AG09319 (cell line): Measurements from ENCODE around the gene TUBB4B.
"Not testable (repeated sequence)": the region's sequence is repeated elsewhere in the genome, so short reads cannot be mapped to it uniquely, and the experiment has no call there.

Experiments used
- DNase-seq: peaks from one replicate; pipeline ENCODE4 v3.0.0-alpha.2; 2010; ENCODE audit warnings: low read depth; ENCODE audit errors: extremely low read depth
- TF ChIP-seq, protein P1 (sequence below): IDR thresholded peaks from 2 replicates; pipeline ENCODE4 v1.5.1; 2011; ENCODE audit warnings: low read depth, mild to moderate bottlenecking, inconsistent platforms, low read length, moderate library complexity

TUBB4B gene

DNA sequence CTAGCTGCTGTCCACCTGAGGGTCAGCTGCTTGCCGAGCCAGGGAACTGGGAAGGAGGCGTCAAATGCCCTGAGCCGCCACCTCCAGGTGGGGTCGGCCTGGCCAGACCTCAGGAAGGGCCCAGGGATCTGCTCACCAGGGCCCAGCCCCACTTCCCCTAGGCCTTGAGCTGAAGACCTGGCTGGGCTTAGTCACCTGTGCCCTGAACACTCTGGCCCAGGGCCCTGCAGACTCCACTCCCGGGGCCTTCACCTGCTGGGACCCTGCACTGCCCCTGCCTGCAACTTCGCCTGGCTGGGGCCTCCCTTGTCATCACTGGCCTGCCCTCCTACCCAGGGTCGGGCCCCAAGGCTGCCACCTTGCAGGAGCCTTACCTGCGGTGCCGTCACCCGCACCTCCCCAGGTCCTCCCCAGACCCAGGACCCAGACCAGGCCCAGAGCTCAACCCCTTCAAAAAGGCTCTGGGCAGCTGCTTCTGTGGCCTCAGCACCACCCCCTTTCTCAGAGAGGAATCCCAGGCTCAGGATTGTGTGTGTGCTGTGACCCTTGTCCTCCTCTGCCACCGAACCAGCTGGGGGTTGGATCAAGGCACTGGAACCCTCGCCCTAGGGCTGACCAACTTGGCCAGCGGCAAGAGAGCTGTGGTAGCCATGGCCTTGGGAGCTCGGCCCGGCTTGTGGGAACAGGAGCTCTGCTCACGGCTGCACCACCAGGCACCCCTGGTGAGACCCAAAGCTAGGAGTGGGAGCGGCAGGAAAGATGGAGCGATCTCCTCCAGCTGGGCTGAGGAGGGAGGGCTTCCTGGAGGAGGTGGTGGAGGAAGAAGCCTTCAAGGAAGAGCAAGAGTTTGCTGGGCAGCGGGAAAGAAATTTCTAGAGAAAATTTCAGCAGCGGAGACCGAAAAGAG lies 12.9 kb downstream of the TUBB4B start:
- TF ChIP-seq, protein P1, sequence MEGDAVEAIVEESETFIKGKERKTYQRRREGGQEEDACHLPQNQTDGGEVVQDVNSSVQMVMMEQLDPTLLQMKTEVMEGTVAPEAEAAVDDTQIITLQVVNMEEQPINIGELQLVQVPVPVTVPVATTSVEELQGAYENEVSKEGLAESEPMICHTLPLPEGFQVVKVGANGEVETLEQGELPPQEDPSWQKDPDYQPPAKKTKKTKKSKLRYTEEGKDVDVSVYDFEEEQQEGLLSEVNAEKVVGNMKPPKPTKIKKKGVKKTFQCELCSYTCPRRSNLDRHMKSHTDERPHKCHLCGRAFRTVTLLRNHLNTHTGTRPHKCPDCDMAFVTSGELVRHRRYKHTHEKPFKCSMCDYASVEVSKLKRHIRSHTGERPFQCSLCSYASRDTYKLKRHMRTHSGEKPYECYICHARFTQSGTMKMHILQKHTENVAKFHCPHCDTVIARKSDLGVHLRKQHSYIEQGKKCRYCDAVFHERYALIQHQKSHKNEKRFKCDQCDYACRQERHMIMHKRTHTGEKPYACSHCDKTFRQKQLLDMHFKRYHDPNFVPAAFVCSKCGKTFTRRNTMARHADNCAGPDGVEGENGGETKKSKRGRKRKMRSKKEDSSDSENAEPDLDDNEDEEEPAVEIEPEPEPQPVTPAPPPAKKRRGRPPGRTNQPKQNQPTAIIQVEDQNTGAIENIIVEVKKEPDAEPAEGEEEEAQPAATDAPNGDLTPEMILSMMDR: no peak
- DNase-seq: no peak

DNA sequence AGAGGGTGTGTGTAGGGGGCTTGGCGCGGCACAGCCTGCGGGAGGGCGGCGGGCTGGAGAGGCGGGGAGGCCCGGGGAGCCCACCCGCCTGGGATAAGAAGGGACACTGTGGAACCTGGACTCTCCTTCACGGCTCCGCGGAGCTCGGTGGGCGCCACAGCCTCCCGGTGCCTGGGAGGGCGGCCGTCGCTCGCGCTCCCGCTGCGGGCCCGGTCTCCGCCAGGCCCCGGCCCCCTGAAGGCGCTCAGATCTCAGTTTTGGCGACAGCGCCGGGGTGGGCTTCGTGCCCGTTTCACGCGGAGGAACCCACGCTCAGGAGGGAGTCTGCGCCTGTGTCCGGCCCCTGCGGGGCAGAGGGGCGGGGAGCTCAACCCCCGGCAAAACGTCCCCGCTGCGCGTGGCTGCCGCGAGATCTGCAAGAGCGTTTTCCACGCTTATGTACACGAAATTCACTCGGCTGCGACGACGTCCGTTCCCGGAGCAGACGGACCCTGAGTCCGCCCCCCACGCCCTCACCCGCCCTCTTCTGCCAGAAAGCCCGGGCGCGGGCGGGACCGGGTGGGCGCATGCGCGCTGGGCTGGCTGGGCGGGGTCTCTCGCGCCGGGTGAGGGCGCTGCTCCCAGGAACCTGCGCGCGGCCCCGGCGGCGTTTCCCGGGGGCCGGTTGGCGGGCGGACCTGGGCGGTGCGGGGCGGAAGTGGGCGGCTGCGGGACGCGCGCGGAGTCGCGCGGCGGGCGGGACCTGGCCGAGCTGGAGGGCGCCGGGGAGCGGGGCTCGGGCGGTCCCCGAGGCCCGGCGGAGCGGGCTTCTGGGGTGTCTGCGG lies 13.7 kb downstream of the TUBB4B start, which contains the start of gene NELFB:
Gene NELFB (plus strand): TSS at position 704 of the 824 bp plus-strand sequence.
- TF ChIP-seq, protein P1: no peak
- peak; percentile 70 for DNase-seq

DNA sequence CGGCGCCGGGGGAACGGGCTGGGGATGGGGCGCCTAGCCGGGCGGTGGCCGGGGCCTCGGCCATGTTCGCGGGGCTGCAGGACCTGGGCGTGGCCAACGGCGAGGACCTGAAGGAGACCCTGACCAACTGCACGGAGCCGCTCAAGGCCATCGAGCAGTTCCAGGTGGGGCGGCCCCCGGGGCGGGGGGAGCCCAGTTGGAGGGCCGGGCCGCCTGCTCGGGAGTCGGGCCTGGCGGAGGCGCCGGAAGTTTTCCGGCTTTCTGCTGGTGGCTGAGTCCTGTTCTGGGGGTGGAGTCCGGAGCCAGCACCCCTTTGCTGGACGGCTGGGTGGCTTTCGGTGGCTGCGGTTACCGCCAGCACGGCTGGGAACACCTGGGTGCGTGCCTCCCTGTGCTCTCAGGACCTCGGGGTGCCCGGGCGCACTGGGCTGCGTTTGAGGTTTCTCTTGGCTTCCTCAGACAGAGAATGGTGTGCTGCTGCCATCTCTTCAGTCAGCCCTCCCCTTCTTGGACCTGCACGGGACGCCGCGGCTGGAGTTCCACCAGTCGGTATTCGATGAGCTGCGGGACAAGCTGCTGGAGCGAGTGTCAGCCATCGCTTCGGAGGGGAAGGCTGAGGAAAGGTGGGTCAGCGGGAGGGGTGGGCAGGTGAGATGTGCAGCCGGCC lies 14.5 kb downstream of the TUBB4B start:
- TF ChIP-seq, protein P1: no peak
- DNase-seq: no peak

DNA sequence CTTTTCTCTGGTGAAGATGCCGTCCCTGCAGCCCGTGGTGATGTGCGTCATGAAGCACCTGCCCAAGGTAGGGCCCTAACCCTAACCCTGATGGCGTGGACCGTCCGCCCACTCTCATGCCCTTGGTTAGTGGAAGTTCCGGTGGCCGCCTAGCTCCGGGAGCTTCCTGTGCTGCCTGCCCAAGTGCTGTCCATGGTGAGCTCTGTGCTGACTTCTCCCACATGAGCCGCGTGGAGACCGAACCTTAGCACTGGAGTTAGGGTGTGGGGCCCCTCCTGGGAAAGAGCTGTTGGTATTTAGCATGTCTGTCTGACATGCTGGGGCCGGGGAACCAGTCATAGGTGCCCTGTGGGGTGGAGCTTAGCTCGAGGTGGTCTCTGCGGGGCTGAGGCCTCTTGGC lies 15.3 kb downstream of the TUBB4B start:
- TF ChIP-seq, protein P1: no peak
- DNase-seq: no peak

DNA sequence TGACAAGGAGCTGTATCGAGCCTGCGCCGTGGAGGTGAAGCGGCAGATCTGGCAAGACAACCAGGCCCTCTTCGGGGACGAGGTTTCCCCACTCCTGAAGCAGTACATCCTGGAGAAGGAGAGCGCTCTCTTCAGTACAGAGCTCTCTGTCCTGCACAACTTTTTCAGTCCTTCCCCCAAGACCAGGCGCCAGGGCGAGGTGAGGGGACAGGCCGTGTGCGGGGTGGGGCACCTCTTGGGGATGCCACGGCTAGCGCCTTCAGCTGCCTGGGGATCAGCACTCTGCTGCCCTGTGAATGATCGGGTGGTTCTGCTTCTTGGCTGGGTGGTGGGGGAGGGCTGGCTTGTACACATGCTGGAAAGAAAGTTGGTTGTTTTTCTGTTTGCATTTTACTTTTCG lies 15.8 kb downstream of the TUBB4B start:
- no peak for DNase-seq
- TF ChIP-seq, protein P1: no peak

DNA sequence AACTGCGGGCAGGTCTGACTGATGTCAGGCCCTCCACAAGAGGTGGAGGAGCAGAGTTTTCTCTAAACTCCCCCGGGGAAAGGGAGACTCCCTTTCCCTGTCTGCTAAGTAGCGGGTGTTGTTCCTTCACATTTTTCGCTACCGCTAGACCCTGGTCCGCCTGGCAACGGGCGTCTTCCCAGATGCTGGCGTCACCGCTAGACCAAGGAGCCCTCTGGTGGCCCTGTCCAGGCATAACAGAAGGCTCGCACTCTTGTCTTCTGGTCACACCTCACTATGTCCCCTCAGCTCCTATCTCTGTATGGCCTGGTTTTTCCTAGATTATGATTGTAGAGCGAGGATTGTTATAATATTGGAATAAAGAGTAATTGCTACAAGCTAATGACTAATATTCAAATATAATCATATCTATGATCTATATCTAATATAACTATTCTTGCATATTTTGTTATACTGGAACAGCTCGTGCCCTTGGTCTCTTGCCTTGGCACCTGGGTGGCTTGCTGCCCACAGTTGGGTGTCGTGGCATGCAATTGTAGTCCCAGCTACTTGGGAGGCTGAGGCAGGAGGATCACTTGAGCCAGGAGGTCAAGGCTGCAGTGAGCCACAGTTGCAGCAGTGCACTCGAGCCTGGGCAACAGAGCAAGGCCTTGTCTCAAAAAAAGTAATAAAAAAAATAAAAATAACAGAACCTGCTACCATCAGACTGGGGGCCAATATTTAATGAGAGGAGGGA lies 21.3 kb downstream of the TUBB4B start:
- not testable (repeated sequence) for DNase-seq
- TF ChIP-seq, protein P1: peak; percentile 43
